ENCODE results near the gene PRPF4.

Gene PRPF4

DNA sequence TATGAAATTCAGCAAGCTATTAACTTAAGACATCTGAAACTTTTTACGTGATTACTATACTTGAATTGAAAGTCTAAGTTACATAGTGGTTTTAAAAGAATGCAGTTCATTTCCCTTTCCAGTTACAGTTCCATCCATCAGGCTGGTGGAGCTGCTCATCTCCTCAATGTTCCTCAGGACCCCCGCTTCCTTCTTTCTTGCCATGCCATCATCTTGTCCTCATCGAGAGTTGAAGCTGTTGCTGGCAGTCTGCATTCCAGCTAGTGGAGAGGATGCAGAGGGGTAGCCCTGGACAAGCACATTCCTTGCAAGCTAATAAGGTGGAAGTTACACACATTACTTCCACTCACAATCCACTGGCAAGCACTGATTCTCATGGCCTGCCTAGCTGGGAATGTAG, 36.5 kb downstream of the PRPF4 start:
- DNase-seq (ENCODE audit: low read depth, low spot score), result no peak

GRCh38 chr9:113313261-113313660, 37.8 kb downstream of the PRPF4 start:
- DNase-seq (ENCODE audit: low read depth, low spot score), result no peak

GRCh38 chr9:113315231-113315630, 39.8 kb downstream of the PRPF4 start:
- no peak for DNase-seq (ENCODE audit: low read depth, low spot score)

DNA sequence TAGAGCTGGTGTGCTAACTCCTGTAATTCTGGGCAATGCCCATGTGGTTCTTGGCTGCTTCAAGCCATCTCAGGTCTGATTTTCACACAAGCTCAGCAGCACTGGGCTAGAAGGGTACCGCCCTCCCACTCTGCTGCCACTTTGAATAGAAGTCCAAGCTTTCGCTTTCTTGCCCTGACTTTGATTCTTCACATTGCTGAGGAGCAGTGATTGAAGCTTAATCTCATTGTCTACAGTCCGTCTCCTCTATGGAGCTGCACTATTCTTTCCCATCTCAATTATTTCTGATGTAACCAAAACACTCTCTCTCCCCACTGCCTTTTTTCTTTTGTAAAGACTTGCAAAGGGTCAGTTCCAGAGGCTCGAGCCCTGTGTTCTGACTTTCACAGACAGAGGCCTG, 40.6 kb downstream of the PRPF4 start:
- no peak for DNase-seq (ENCODE audit: low read depth, low spot score)

DNA sequence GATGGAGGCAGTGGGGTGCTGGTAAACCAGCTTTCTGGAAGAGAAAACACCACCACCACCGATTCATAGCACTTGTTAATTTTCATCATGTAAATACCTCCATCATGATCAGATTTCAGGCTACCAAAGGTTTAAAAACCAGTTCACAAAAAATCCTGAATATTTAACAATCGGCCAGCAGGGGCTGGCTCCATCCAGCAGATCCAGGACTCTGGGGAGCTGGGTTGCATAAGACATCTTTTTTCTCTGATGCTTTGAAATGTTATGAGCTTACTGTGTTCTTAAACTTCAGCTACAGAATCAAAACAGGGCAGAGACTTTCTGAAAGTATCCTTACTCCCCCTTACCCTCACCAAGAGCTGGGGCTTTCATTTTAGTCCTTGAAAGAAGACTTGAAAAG, 42.3 kb downstream of the PRPF4 start:
- no peak for DNase-seq (ENCODE audit: low read depth, low spot score)

GRCh38 chr9:113319054-113319453, 43.6 kb downstream of the PRPF4 start:
- no peak for DNase-seq (ENCODE audit: low read depth, low spot score)

DNA sequence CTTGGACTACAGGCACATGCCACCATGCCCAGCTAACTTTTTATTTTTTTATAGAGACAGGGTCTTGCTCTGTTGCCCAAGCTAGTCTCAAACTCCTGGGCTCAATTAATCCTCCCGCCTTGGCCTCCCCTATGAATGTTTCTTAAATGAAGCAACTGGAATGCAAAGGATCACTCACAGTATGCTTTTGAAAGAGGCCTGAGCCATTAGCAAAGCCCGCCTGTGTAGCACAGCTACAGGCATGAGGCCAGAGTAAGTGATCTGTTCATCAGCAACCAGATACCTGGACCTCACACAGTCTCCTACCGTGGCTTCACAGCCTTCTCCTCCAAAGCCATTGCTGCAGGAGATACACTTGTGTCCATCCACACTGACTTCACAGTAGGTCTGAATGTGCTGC, 44.6 kb downstream of the PRPF4 start:
- DNase-seq (ENCODE audit: low read depth, low spot score), result no peak

GRCh38 chr9:113322671-113323070, 47.2 kb downstream of the PRPF4 start:
- DNase-seq (ENCODE audit: low read depth, low spot score), result no peak

GRCh38 chr9:113326230-113326629, 50.8 kb downstream of the PRPF4 start:
- DNase-seq (ENCODE audit: low read depth, low spot score), result no peak

- no peak for DNase-seq (ENCODE audit: low read depth, low spot score)
These were observed 52.8 kb downstream of the PRPF4 start for GRCh38 chr9:113328045-113328782.

- no peak for DNase-seq (ENCODE audit: low read depth, low spot score)
These were observed 56.3 kb downstream of the PRPF4 start for GRCh38 chr9:113331780-113332179.

DNA sequence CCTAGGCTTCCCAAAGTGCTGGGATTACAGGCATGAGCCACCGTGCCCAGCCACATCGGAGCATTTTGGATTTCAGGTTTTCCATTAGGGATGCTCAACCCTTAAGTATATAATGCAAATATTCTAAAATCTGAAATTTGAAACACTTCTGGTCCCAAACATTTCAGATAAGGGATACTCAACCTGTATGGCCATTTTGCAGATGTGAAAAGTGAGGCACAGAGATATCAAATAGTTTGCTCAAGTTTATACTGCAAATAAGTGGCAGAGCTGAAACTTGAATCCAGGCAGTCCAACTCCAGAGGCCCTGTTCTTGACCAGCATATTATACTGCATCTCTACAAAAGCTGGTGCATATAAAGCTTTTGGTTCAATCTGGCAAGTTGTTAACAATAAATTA, 62.3 kb downstream of the PRPF4 start:
- DNase-seq (ENCODE audit: low read depth, low spot score), result no peak

DNA sequence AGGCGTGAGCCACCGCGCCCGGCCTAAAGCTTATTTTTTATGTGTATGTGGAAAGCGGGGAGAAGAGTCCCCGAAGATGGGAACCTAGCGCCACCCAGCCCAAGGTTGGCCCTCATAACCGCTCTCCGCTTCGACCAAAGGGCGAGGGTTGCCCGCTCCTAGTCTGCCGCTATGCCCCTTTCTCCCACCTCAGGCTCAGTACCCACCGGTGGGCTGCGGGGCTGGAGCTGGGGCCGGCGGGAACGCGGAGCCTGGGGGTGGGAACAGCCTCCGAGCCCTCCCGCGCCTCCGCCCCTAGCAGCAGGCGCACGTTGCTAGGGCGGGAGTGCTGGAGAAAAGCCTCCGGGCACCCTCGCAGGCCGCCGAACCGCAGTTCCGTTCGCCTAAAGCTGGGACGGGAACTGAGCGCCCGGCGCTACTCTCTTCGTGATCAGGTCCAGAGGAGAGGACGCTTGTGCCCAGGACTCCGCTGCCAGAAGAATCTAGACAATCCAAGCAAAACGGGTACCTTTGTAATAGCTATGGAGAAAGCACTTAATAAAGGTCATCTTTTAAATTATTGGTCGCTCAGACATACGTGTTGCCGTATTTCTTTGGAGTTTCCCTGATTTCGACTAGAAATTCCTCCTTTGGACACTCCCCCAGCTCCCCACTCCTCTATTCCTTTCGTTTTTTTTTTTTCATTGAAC, 64.7 kb downstream of the PRPF4 start, which contains the start of gene WDR31:
Gene WDR31, minus strand, starts transcription at position 265 of the 689 bp plus-strand sequence. CDS start 8,253 bp downstream, outside the sequence.
- peak; percentile 57 for DNase-seq (ENCODE audit: low read depth, low spot score)

GRCh38 chr9:113341712-113342410, 66.4 kb downstream of the PRPF4 start:
- DNase-seq (ENCODE audit: low read depth, low spot score), result no peak

Measured in activated naive CD8-positive, alpha-beta T cell treated with anti-CD3 and anti-CD28 coated beads, Interleukin-2, amount 50 U/mL, for 16 hours (primary cell).